ENCODE results near the gene GEMIN5.

GRCh38 chr5:154947778-154948177 lies 9.8 kb upstream of the GEMIN5 start:
- no peak for TF ChIP-seq CTCF (conservative IDR thresholded peaks at IDR 0.05 in 1 of 2, IDR thresholded peaks at IDR 0.05 in 1 of 2; ENCODE audit: extremely low read depth in 1 of 2, insufficient read depth in 1 of 2, low read depth in 1 of 2, low read length in 2 of 2)
- TF ChIP-seq EZH2 (IDR thresholded peaks at IDR 0.05; ENCODE audit: borderline replicate concordance, low read length), result no peak
